Posterior cingulate gyrus (tissue), 11 donors: ENCODE measurements around the gene APOC1.
"Not testable (repeated sequence)": the region's sequence is repeated elsewhere in the genome, so short reads cannot be mapped to it uniquely, and the experiment has no call there.

Experiments
- DNase-seq, 10 donors: peaks; one replicate each; pipeline versions ENCODE4 v3.0.0 to v3.0.0-alpha.2; 2020 to 2021; ENCODE audit warnings: mixed read lengths in 3 of 10
- intact Hi-C: fragments of 100-400 bp; cut with DNase I; formaldehyde crosslinking; loops from one replicate; pipeline ENCODE4 v1.15.1; 2023

APOC1 gene

GRCh38 chr19:44909775-44910174 is 4.6 kb upstream of the APOC1 start:
- intact Hi-C loops = no loop called here
- DNase-seq = no peak

GRCh38 chr19:44911896-44912295 is 2.5 kb upstream of the APOC1 start:
- not testable (repeated sequence) for DNase-seq

GRCh38 chr19:44912854-44913253 is 1.6 kb upstream of the APOC1 start:
- intact Hi-C loops = no loop called here
- DNase-seq = peak; percentile 59 to 96 (median 80)

More at GRCh38 chr19:44911896-44912295, 2.5 kb upstream of the APOC1 start:
- intact Hi-C loops = not testable (repeated sequence)

- DNase-seq, intact Hi-C loops: not testable (repeated sequence)
These were observed 636 bp upstream of the APOC1 start for GRCh38 chr19:44913512-44914432.

GRCh38 chr19:44924243-44924725 is 9.9 kb downstream of the APOC1 start:
- no peak for DNase-seq
- intact Hi-C loops = no loop called here

GRCh38 chr19:44925114-44925891 is 10.9 kb downstream of the APOC1 start:
- intact Hi-C loops = no loop called here
- DNase-seq = peak; percentile 62 to 96 (median 79)

- intact Hi-C loops, DNase-seq: not testable (repeated sequence)
These were observed 12.1 kb downstream of the APOC1 start for GRCh38 chr19:44926245-44927077.

GRCh38 chr19:44927746-44928145 is 13.3 kb downstream of the APOC1 start:
- intact Hi-C loops = no loop called here
- no peak for DNase-seq

GRCh38 chr19:44930088-44930487 is 15.7 kb downstream of the APOC1 start:
- DNase-seq = no peak
- intact Hi-C loops = no loop called here

GRCh38 chr19:44931541-44931940 is 17.1 kb downstream of the APOC1 start:
- DNase-seq = no peak
- intact Hi-C loops = no loop called here

GRCh38 chr19:44939668-44940067 is 25.3 kb downstream of the APOC1 start:
- intact Hi-C loops = no loop called here
- DNase-seq = no peak

GRCh38 chr19:44942067-44942571 is 27.7 kb downstream of the APOC1 start, which contains the start of gene APOC4:
TSS of gene APOC4 (plus strand) at chr19:44942237. CDS start at chr19:44942278, 41 bp downstream.
- intact Hi-C loops = no loop called here
- DNase-seq = no peak

GRCh38 chr19:44943801-44944249 is 29.4 kb downstream of the APOC1 start:
- intact Hi-C loops = no loop called here
- DNase-seq = peak in 8 of 10 donors; percentile 23 to 87 (median 43)

- intact Hi-C loops = no loop called here
- DNase-seq = peak in 1 of 10 donors; percentile 20
These were observed 32.7 kb downstream of the APOC1 start for GRCh38 chr19:44947041-44947581.

- no peak for DNase-seq
- intact Hi-C loops = no loop called here
These were observed 33.8 kb downstream of the APOC1 start for GRCh38 chr19:44948237-44948636.

- no peak for DNase-seq
- intact Hi-C loops = no loop called here
These were observed 34.5 kb downstream of the APOC1 start for GRCh38 chr19:44948763-44949374.

- intact Hi-C loops = no loop called here
- no peak for DNase-seq
These were observed 35.1 kb downstream of the APOC1 start for GRCh38 chr19:44949550-44949949.

GRCh38 chr19:44951179-44952159 is 37.1 kb downstream of the APOC1 start:
- intact Hi-C loops = loop anchor here (2.0 kb wide), 1 partner anchor 49 kb away; no protein-coding TSS in a partner anchor
- DNase-seq = peak; percentile 39 to 90 (median 56)
